IPS-NIHi7 (cell line): ENCODE data around the gene RAG1.

Source experiments
- DNase-seq: peaks from one replicate; pipeline ENCODE4 v3.0.0; 2012; ENCODE audit warnings: mixed read lengths; ENCODE audit errors: extremely low spot score

Gene RAG1

GRCh38 chr11:36628141-36628540 is 60.3 kb downstream of the RAG1 start:
- DNase-seq: no peak

GRCh38 chr11:36628765-36629244 is 61.0 kb downstream of the RAG1 start:
- no peak for DNase-seq
